SU-DHL-6 (cell line): ENCODE results near the gene IQSEC3.

Experiments
- H2AFZ ChIP-seq: fragments of 200-600 bp; sonication (generic); 2 replicates; pipeline ENCODE4 v1.6.1; 2014; ENCODE audit warnings: low read depth, mild to moderate bottlenecking, moderate library complexity, mixed read lengths, antibody characterized with exemption, low read length; ENCODE audit not compliant: severe bottlenecking
- H3F3A ChIP-seq: fragments of 200-600 bp; shearing (Covaris generic); 2 replicates; pipeline ENCODE4 v1.6.0; 2016; ENCODE audit warnings: antibody characterized with exemption, mild to moderate bottlenecking; ENCODE audit not compliant: insufficient read depth
- H3K27ac ChIP-seq: fragments of 200-600 bp; sonication (generic); 2 replicates; pipeline ENCODE4 v1.5.1; 2016; ENCODE audit warnings: low read depth, mild to moderate bottlenecking, low read length, moderate library complexity, mixed read lengths
- H3K27me3 ChIP-seq: fragments of 200-600 bp; sonication (generic), shearing (Covaris generic); 2 replicates; pipeline ENCODE4 v1.6.0; 2014; ENCODE audit warnings: mild to moderate bottlenecking, low read length
- H3K36me3 ChIP-seq: fragments of 200-600 bp; sonication (generic); 2 replicates; pipeline ENCODE4 v1.6.1; 2014; ENCODE audit warnings: mild to moderate bottlenecking, low read length, mixed read lengths
- H3K4me2 ChIP-seq: fragments of 300-600, 200-600 bp; shearing (Covaris generic), sonication (generic); 2 replicates; pipeline ENCODE4 v1.6.0; 2014; ENCODE audit warnings: low read length, low read depth, mild to moderate bottlenecking; ENCODE audit not compliant: poor library complexity, severe bottlenecking
- H3K4me3 ChIP-seq: fragments of 200-600 bp; sonication (generic); 2 replicates; pipeline ENCODE4 v1.5.1; 2014; ENCODE audit warnings: antibody characterized with exemption, low read length, mild to moderate bottlenecking, mixed read lengths; ENCODE audit not compliant: insufficient read depth, poor library complexity, severe bottlenecking
- H3K79me2 ChIP-seq: fragments of 200-600 bp; sonication (generic); 2 replicates; pipeline ENCODE4 v1.6.1; 2014; ENCODE audit warnings: mild to moderate bottlenecking, low read length, moderate library complexity; ENCODE audit not compliant: insufficient read depth
- H3K9ac ChIP-seq: fragments of 200-600 bp; sonication (generic); 2 replicates; pipeline ENCODE4 v1.7.0; 2014; ENCODE audit warnings: mild to moderate bottlenecking, low read length
- H3K9me2 ChIP-seq: fragments of 200-600 bp; sonication (generic); replicated peaks from 2 replicates; pipeline ENCODE4 v1.6.1; 2014; ENCODE audit warnings: low read length; ENCODE audit not compliant: insufficient read depth
- H3K9me3 ChIP-seq: fragments of 200-600 bp; sonication (generic); 2 replicates; pipeline ENCODE4 v1.6.1; 2014; ENCODE audit warnings: low read length, mixed read lengths; ENCODE audit not compliant: insufficient read depth
- H4K20me1 ChIP-seq: fragments of 200-600 bp; sonication (generic); 2 replicates; pipeline ENCODE4 v1.6.1; 2014; ENCODE audit warnings: low read depth, mild to moderate bottlenecking, antibody characterized with exemption, low read length, moderate library complexity, mixed read lengths
- CTCF ChIP-seq: fragments of 200-600 bp; sonication (generic); IDR thresholded peaks from one replicate; pipeline ENCODE4 v1.5.1; 2017; ENCODE audit warnings: antibody characterized with exemption, mild to moderate bottlenecking, low read length, moderate library complexity; ENCODE audit not compliant: insufficient read depth, poor library complexity, severe bottlenecking
- EZH2phosphoT487 ChIP-seq: fragments of 200-600 bp; sonication (generic), shearing (Covaris generic); conservative IDR thresholded peaks from 2 replicates; pipeline ENCODE4 v1.6.1; 2018; ENCODE audit warnings: mild to moderate bottlenecking, antibody characterized with exemption, low read length, moderate library complexity, mixed read lengths

IQSEC3 gene

DNA sequence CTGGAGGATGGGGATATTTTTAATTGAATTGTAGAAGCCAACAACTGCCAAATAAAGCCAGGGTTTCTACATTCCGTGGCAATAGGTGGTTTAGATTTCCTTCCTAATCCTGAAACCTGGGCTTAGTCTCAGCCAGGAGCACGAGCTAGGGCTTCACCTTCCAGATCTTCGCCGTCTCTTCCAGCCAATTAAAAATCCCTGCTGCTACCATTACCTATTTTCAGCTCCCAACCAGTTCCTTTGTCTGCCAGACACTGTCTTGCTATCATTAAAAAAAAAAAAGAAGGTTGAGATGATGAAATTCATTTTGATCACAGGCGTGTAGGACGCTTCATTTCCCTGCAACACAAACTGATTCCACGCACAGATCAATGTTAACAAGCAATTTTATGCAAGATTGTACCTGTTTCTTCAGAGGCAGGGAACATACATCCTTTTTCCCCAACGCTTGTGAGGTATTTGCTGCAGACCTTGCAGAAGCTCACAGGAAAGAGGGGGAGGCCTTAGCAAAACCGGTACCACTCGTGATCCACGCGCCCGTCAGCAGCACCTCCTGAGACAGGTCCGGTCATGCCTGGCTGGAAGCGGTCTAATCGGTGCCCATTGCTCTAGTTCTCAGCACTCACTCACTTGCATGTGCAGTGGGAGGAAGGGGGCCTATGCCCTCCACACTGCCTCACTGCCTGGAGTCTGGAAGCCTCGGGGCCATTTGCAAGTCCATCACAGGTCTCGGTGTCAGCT, 82.3 kb downstream of the IQSEC3 start:
- Histone ChIP-seq H3K27ac (no peak overlapping the region), H3K9ac (no peak overlapping the region), H3K9me2 (no peaks in the 10 kb centered on the region), H3K36me3 (no peaks in the 10 kb centered on the region), H3K4me2 (no peak overlapping the region), H3K9me3 (no peaks in the 10 kb centered on the region), H3K79me2 (no peaks in the 10 kb centered on the region), H3F3A (no peaks in the 10 kb centered on the region), H3K27me3 (no peaks in the 10 kb centered on the region), H4K20me1 (no peaks in the 10 kb centered on the region), H2AFZ (no peak overlapping the region), H3K4me3 (no peak overlapping the region)
- TF ChIP-seq EZH2phosphoT487 (no peak), CTCF (no peak)

DNA sequence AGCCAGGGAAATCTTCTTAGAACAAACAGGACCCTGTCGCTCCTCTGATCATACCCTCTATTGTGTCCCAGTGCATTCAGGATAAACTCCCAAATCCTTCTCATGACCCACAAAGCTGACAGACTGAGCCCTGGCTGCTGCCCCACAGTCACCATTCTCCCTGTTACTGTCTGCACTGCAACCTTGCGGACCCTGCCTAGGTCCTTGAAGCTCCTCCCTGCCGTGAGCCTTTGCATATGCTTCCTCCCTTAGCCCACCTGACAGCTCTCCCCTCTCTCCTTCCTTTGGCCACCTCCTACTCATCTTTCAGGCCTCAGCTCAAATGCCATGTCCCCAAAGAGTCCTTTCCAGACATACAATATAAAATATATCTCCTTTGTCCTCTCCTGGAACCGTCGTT, 85.0 kb downstream of the IQSEC3 start:
- H3K79me2 ChIP-seq, result no peaks in the 10 kb centered on the region
- H4K20me1 ChIP-seq, result no peaks in the 10 kb centered on the region
- H3K27me3 ChIP-seq, result no peaks in the 10 kb centered on the region
- no peaks in the 10 kb centered on the region for H3K36me3 ChIP-seq
- no peak overlapping the region for H3K27ac ChIP-seq
- no peak overlapping the region for H2AFZ ChIP-seq
- H3K4me3 ChIP-seq, result no peak overlapping the region
- TF ChIP-seq EZH2phosphoT487 (no peak), CTCF (no peak)
- no peak overlapping the region for H3K4me2 ChIP-seq
- H3K9me2 ChIP-seq, result no peaks in the 10 kb centered on the region
- H3F3A ChIP-seq, result no peaks in the 10 kb centered on the region
- H3K9me3 ChIP-seq, result no peaks in the 10 kb centered on the region
- no peak overlapping the region for H3K9ac ChIP-seq

GRCh38 chr12:152440-152839, 85.9 kb downstream of the IQSEC3 start:
- no peaks in the 10 kb centered on the region for H3K36me3 ChIP-seq
- H3K9me2 ChIP-seq, result no peaks in the 10 kb centered on the region
- H3K27me3 ChIP-seq, result no peaks in the 10 kb centered on the region
- H3K9me3 ChIP-seq, result no peaks in the 10 kb centered on the region
- H3K4me2 ChIP-seq, result no peak overlapping the region
- H4K20me1 ChIP-seq, result no peaks in the 10 kb centered on the region
- H3K79me2 ChIP-seq, result no peaks in the 10 kb centered on the region
- no peak overlapping the region for H3K27ac ChIP-seq
- H3F3A ChIP-seq, result no peaks in the 10 kb centered on the region
- H2AFZ ChIP-seq, result no peak overlapping the region
- no peak for TF ChIP-seq CTCF
- no peak for TF ChIP-seq EZH2phosphoT487
- no peak overlapping the region for H3K9ac ChIP-seq
- no peak overlapping the region for H3K4me3 ChIP-seq
